Subcutaneous preadipocyte (primary cell): ENCODE results near the gene RPS2. TPM values are rescaled to one million over a fixed set of nuclear protein-coding genes. Genes with fewer than 3 reads are reported as not detected.

Source experiments
- small RNA-seq: library from RNA; depleted of rRNA; stranded (forward); fragments of <200 nt; gene quantifications from one replicate; pipeline ENCODE3, GENCODE V24; 2012
- total RNA-seq: library from RNA; depleted of rRNA; stranded (reverse); fragments of >200 nt; gene quantifications from 2 replicates; pipeline ENCODE4 v1.2.3, GENCODE V29; 2012

Gene RPS2
- total RNA-seq = 1,799 and 3,882 TPM in 2 replicates

GRCh38 chr16:1964506-1965395 lies at the start of gene RPS2:
RPS2 (minus strand) TSS chr16:1964826; CDS start chr16:1964625, 201 bp downstream.

GRCh38 chr16:2009791-2010510 lies 45.3 kb upstream of the RPS2 start, which contains the start of gene ZNF598:
ZNF598 (minus strand) TSS chr16:2009821.

DNA sequence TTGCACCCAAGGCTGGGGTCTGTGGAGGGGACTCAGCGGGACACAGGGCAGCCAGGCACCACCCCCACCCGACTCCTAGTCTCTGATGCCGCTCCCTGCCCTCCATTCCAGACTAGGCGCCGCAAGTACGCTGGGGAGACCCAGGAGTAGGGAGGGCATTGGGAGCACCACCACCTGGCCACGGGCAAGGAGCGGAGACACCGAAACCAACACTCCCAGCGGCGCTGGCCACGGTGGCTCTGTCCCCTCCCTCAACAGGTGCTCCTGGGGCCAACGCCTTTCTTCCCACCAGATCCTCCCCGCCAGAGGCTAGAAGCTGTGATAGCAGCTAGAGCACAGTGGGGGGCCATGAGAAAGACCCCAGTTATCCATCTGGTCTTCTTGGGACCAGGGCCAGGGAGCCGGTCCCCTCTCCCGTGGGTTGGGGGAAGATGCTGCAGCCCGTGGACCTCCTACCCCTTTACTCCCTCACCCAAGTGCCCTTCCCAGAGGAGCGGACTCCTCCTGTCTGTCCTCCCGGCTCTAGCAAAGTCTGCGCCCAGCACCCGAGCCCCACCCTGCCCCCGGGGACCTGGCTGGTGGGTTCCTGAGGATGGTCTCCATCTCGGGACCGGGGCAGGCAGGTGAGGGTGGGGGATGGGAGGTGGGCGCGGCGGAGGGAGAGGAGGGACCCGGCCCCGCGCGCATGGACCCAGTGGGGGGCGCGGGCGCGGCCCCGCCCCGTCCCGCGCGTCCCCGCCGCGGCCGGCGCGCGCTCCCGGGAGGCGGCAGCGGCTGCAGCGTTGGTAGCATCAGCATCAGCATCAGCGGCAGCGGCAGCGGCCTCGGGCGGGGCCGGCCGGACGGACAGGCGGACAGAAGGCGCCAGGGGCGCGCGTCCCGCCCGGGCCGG lies 24.8 kb upstream of the RPS2 start, which contains the start of gene SYNGR3:
Gene SYNGR3 (plus strand): TSS at position 762 of the 892 bp plus-strand sequence. CDS start 133 bp downstream, outside the sequence.

GRCh38 chr16:1983544-1984346 lies 19.1 kb upstream of the RPS2 start, which contains the start of gene GFER:
GFER (plus strand) TSS chr16:1984193; CDS start chr16:1984219, 26 bp downstream.

GRCh38 chr16:1981398-1981836 lies 16.8 kb upstream of the RPS2 start, which contains the start of gene NOXO1:
NOXO1 (minus strand) TSS chr16:1981469; CDS start chr16:1981179, 290 bp downstream.

GRCh38 chr16:1971796-1972489 lies 7.3 kb upstream of the RPS2 start, which contains the start of gene TBL3:
TBL3 (plus strand) TSS chr16:1972053; CDS start chr16:1972165, 112 bp downstream.

DNA sequence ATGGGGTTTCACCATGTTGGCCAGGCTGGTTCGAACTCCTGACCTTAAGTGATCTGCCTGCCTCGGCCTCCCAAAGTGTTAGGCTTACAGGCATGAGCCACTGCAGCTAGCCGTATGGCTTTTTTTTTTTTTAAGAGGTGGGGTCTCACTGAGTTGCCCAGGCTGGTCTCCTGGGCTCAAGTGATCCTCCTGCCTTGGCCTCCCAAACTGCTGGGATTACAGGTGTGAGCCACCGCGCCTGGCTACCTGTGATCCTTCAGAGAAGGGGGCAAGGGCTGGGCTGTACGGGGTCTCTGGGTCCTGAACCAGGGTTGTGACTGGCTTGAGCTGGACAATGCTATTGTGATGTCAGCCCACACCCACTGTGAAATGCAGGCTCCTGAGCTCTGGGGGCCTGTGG lies 1.8 kb upstream of the RPS2 start, which contains the start of gene RNF151:
Gene RNF151 (plus strand): TSS at position 397 of the 400 bp plus-strand sequence. CDS start 26 bp downstream, outside the sequence.

DNA sequence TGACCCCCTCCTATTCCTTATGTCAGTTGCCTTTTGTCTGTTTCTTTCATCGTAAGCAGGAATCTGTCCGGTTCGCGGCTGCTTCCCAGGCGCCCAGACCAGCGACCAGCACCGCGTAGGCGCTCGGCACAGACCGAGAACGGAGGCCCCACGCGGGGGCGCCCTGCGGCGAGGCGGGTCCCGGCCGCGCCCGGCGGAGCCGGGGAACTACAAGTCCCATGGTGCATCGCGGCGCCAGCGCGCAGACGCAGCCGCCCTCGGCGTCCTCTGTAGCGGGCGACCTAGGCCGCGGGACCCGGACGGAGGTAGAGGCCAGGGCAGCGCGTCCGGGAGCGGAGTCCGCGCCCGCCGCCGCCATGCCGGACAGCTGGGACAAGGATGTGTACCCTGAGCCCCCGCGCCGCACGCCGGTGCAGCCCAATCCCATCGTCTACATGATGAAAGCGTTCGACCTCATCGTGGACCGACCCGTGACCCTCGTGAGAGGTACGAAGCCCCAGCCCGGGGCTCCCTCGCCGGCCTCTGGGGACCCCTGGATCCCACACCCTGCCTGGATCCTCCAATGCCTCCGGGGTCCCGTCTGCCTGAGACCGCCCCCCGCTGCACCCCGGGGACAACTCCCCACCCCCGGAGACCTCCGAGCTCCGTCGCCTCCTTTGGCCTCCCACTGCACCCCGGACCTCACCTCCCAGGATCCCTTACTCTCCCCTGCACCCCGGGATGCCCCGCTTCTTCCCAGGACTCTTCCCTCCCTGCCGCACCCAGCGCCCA lies 5.2 kb downstream of the RPS2 start, which contains the start of gene NDUFB10:
Gene NDUFB10 (plus strand): TSS at position 270 of the 771 bp plus-strand sequence. CDS start 87 bp downstream, at position 357.

GRCh38 chr16:1942810-1943726 lies 21.6 kb downstream of the RPS2 start, which contains the start of gene MSRB1:
MSRB1 (minus strand) TSS chr16:1943199; CDS start chr16:1943156, 43 bp downstream.

DNA sequence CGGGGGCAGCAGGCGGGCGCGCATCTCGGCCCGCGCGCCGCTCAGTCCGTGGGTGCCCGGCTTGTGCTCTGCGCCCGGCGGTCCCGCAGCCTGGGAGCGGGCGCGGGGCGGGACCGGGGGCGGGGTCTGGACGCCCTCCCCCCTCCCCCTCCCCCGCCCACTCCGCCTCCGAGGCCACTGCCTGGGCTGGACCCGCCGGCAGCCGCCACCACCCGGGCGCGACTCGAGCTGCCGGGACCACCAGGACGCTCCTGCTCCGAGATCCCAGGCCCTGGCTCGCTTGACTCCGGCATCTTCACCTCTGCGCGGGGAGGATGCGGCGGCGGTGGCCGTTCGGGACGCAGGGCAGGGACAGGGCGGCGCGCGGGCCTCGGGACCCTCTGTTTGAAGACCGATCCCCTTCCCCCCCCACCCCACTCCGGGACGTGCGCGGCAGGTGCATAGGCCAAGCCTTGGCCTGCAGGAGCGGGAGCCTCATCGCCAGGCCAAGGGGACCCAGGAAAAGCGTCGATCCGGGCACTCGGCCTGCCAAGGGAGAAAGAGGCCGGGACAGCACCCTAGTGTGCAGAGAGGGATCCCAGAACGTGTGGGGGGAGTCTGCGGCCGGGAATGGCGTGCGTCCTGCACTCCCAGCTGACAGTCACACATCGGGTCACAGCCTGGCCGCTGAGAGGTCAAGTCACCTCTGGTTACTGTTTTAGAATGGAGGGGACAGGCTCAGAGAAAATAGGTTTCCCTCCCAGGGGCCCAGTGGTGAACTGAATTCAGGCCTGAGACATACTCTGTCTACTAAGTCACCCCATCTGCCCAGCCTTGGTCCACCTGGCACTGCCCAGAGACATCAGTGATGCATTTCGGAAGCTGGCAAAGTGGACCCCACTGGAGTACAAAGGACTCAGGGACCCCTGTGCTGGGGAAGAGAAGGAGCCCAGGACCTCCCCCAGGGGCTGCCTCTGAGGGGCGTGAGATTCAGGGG lies 46.0 kb downstream of the RPS2 start, which contains the start of gene HS3ST6:
Gene HS3ST6 (minus strand): TSS at position 65 of the 976 bp plus-strand sequence. CDS start 92 bp downstream, outside the sequence.

Small RNAs within 50 kb of the gene (small RNA-seq; reads per million reads assigned to genes)
- gene AC005363.2 = 0.08 reads per million
- not detected for gene RN7SL219P
- gene SNORA10 = not detected
- not detected for gene SNORA64

Other genes starting within 250 kb of the RPS2 start
- 29.9 and 37.5 TPM in 2 replicates for gene NME3, start 193.3 kb downstream of the RPS2 start, total RNA-seq
- 11.7 and 18.4 TPM in 2 replicates for gene EME2, start 192.0 kb downstream of the RPS2 start, total RNA-seq
- gene MRPS34, start 191.7 kb downstream of the RPS2 start, total RNA-seq = 68.0 and 88.2 TPM in 2 replicates
- gene SPSB3, start 182.3 kb downstream of the RPS2 start, total RNA-seq = 20.3 and 27.2 TPM in 2 replicates
- gene NUBP2, start 181.9 kb downstream of the RPS2 start, total RNA-seq = 69.8 and 79.4 TPM in 2 replicates
- under 0.01 TPM in 1 of 2 replicates, not detected in the other for gene IGFALS, start 171.1 kb downstream of the RPS2 start, total RNA-seq
- gene HAGH, start 138.0 kb downstream of the RPS2 start, total RNA-seq = 14.7 and 24.3 TPM in 2 replicates
- 52.6 and 61.7 TPM in 2 replicates for gene FAHD1, start 137.6 kb downstream of the RPS2 start, total RNA-seq
- not detected in 2 replicates for gene MEIOB, start 92.7 kb downstream of the RPS2 start, total RNA-seq
- not detected in 2 replicates for gene HS3ST6, start 46.4 kb downstream of the RPS2 start, total RNA-seq
- 12.7 and 15.4 TPM in 2 replicates for gene MSRB1, start 21.6 kb downstream of the RPS2 start, total RNA-seq
- gene RPL3L, start 10.1 kb downstream of the RPS2 start, total RNA-seq = not detected in 2 replicates
- gene NDUFB10, start 5.3 kb downstream of the RPS2 start, total RNA-seq = 133 and 161 TPM in 2 replicates
- gene RNF151, start 2.0 kb upstream of the RPS2 start, total RNA-seq = not detected in 2 replicates
- gene TBL3, start 7.2 kb upstream of the RPS2 start, total RNA-seq = 49.2 and 51.6 TPM in 2 replicates
- 0.39 TPM in 1 of 2 replicates, not detected in the other for gene NOXO1, start 16.6 kb upstream of the RPS2 start, total RNA-seq
- gene GFER, start 19.4 kb upstream of the RPS2 start, total RNA-seq = 9.9 and 13.1 TPM in 2 replicates
- 0.73 and 1.4 TPM in 2 replicates for gene SYNGR3, start 25.1 kb upstream of the RPS2 start, total RNA-seq
- gene ZNF598, start 45.0 kb upstream of the RPS2 start, total RNA-seq = 26.8 and 35.0 TPM in 2 replicates
- gene NPW, start 55.0 kb upstream of the RPS2 start, total RNA-seq = 1.5 TPM in 1 of 2 replicates, not detected in the other
- 4.8 and 5.1 TPM in 2 replicates for gene NHERF2, start 62.1 kb upstream of the RPS2 start, total RNA-seq
- 19.7 and 31.6 TPM in 2 replicates for gene NTHL1, start 83.0 kb upstream of the RPS2 start, total RNA-seq
- 56.2 and 62.2 TPM in 2 replicates for gene TSC2, start 83.2 kb upstream of the RPS2 start, total RNA-seq
- 95.8 and 107 TPM in 2 replicates for gene PKD1, start 171.1 kb upstream of the RPS2 start, total RNA-seq
- gene RAB26, start 183.8 kb upstream of the RPS2 start, total RNA-seq = under 0.01 and 0.20 TPM in 2 replicates
- gene TRAF7, start 191.0 kb upstream of the RPS2 start, total RNA-seq = 61.0 and 70.0 TPM in 2 replicates
- gene CASKIN1, start 231.8 kb upstream of the RPS2 start, total RNA-seq = under 0.01 and 0.73 TPM in 2 replicates
- 26.0 and 36.7 TPM in 2 replicates for gene MLST8, start 240.6 kb upstream of the RPS2 start, total RNA-seq
- gene BRICD5, start 246.0 kb upstream of the RPS2 start, total RNA-seq = 0.37 and 1.6 TPM in 2 replicates